ENCODE results near the gene LYZL4. TPM values are rescaled to one million over a fixed set of nuclear protein-coding genes. Genes with fewer than 3 reads are reported as not detected.

LYZL4 gene
- total and polyA plus RNA-seq, 7 donors = not detected

GRCh38 chr3:42376344-42376798 is 34.0 kb downstream of the LYZL4 start:
- peaks cover 0 to 7% (median 3%) of the 10 kb centered on the region in 4 donors for H3K4me1 ChIP-seq
- no peaks in the 10 kb centered on the region for H3K27me3 ChIP-seq
- no peak for TF ChIP-seq EP300 (IDR thresholded peaks at IDR 0.05)
- TF ChIP-seq POLR2AphosphoS5 (IDR thresholded peaks at IDR 0.05) = no peak
- no peak for TF ChIP-seq CTCF (IDR thresholded peaks at IDR 0.05)
- no peak for TF ChIP-seq POLR2A (IDR thresholded peaks at IDR 0.05)
- H3K4me3 ChIP-seq = no peak overlapping the region
- DNase-seq = no peak
- H3K9me3 ChIP-seq = no peaks in the 10 kb centered on the region
- no peaks in the 10 kb centered on the region for H3K36me3 ChIP-seq
- 57 to 59% methylated on average over 4 of the region's 4 CpGs for WGBS, 2 donors
- H3K27ac ChIP-seq = no peak overlapping the region
- intact Hi-C loops (cut with DNase I) = no loop called here

- 63 to 66% methylated on average over 6 of the region's 6 CpGs for WGBS, 2 donors
- H3K27me3 ChIP-seq = no peaks in the 10 kb centered on the region
- DNase-seq = no peak
- H3K36me3 ChIP-seq = no peaks in the 10 kb centered on the region
- H3K4me1 ChIP-seq = peaks cover 0 to 7% (median 3%) of the 10 kb centered on the region in 4 donors
- H3K9me3 ChIP-seq = no peaks in the 10 kb centered on the region
- TF ChIP-seq CTCF (IDR thresholded peaks at IDR 0.05) = no peak
- TF ChIP-seq EP300 (IDR thresholded peaks at IDR 0.05) = no peak
- TF ChIP-seq POLR2A (IDR thresholded peaks at IDR 0.05) = no peak
- TF ChIP-seq POLR2AphosphoS5 (IDR thresholded peaks at IDR 0.05) = no peak
- H3K27ac ChIP-seq = no peak overlapping the region
- H3K4me3 ChIP-seq = no peak overlapping the region
- intact Hi-C loops (cut with DNase I) = no loop called here
Measured at GRCh38 chr3:42375121-42375800, 35.1 kb downstream of the LYZL4 start.

- intact Hi-C loops (cut with DNase I) = no loop called here
- DNase-seq = no peak
- no peaks in the 10 kb centered on the region for H3K36me3 ChIP-seq
- no peak overlapping the region for H3K4me3 ChIP-seq
- 70 to 80% methylated on average over 3 of the region's 3 CpGs for WGBS, 2 donors
- H3K27ac ChIP-seq = no peak overlapping the region
- H3K4me1 ChIP-seq = peaks cover 0 to 32% (median 18%) of the 10 kb centered on the region in 4 donors
- TF ChIP-seq CTCF (IDR thresholded peaks at IDR 0.05) (no peak), POLR2A (IDR thresholded peaks at IDR 0.05) (no peak), POLR2AphosphoS5 (IDR thresholded peaks at IDR 0.05) (no peak), EP300 (IDR thresholded peaks at IDR 0.05) (no peak)
- H3K27me3 ChIP-seq = no peaks in the 10 kb centered on the region
- no peaks in the 10 kb centered on the region for H3K9me3 ChIP-seq
Measured at GRCh38 chr3:42371776-42372175, 38.6 kb downstream of the LYZL4 start.

- peaks cover 0 to 32% (median 14%) of the 10 kb centered on the region in 4 donors for H3K4me1 ChIP-seq
- no peak for DNase-seq
- 20 to 61% methylated on average over 4 of the region's 4 CpGs for WGBS, 2 donors
- H3K9me3 ChIP-seq = peaks cover 0 to 3% (median 0%) of the 10 kb centered on the region in 4 donors
- H3K27me3 ChIP-seq = no peaks in the 10 kb centered on the region
- intact Hi-C loops (cut with DNase I) = no loop called here
- no peaks in the 10 kb centered on the region for H3K36me3 ChIP-seq
- TF ChIP-seq EP300 (IDR thresholded peaks at IDR 0.05) (no peak), POLR2A (IDR thresholded peaks at IDR 0.05) (no peak), CTCF (IDR thresholded peaks at IDR 0.05) (no peak), POLR2AphosphoS5 (IDR thresholded peaks at IDR 0.05) (no peak)
- H3K27ac ChIP-seq = peak overlapping the region in 2 of 4 donors; percentile 51 to 63
- H3K4me3 ChIP-seq = no peak overlapping the region
Measured at GRCh38 chr3:42369832-42370231, 40.6 kb downstream of the LYZL4 start.
